ENCODE results near the gene ZNF599.

- no peak for TF ChIP-seq CTCF (IDR thresholded peaks at IDR 0.05)
- TF ChIP-seq POLR2A (IDR thresholded peaks at IDR 0.05): no peak
These were observed 495 bp upstream of the ZNF599 start for GRCh38 chr19:34773555-34773864.

Measured in body of pancreas (tissue), 4 donors.